Body of pancreas (tissue), 4 donors: ENCODE results near the gene CCDC8. TPM values are rescaled to one million over a fixed set of nuclear protein-coding genes. Genes with fewer than 3 reads are reported as not detected.

ENCODE experiments used
- ATAC-seq: fragments of 150-250 bp; one replicate; pipeline ENCODE4 v1.9.1; 2016
- DNase-seq, 4 donors: peaks; one replicate each; pipeline ENCODE4 v3.0.0-alpha.2; 2019
- H3K27ac ChIP-seq, 4 donors: fragments of 200-600 bp; sonication (generic); 1 replicate in 3 of 4; 2 replicates in 1 of 4; pipeline versions ENCODE4 v1.5.1 to v1.6.1; 2016 to 2019; ENCODE audit warnings: mild to moderate bottlenecking in 1 of 4, mixed read lengths in 1 of 4, moderate library complexity in 1 of 4
- H3K27me3 ChIP-seq, 2 donors: fragments of 200-600 bp; sonication (generic); one replicate each; pipeline ENCODE4 v1.6.0; 2016; ENCODE audit warnings: mild to moderate bottlenecking in 1 of 2
- H3K36me3 ChIP-seq, 2 donors: fragments of 200-600 bp; sonication (generic); replicated peaks in 1 of 2; 2 replicates each; pipeline ENCODE4 v1.5.1; 2016; ENCODE audit warnings: low read depth in 2 of 2; ENCODE audit not compliant: insufficient read depth in 1 of 2
- H3K4me1 ChIP-seq: fragments of 200-600 bp; sonication (generic); one replicate; pipeline ENCODE4 v1.6.0; 2016
- H3K4me3 ChIP-seq, 2 donors: fragments of 200-600 bp; sonication (generic); 1 replicate in 1 of 2; 2 replicates in 1 of 2; pipeline ENCODE4 v1.5.1; 2016 to 2019
- H3K9me3 ChIP-seq, 3 donors: fragments of 200-600 bp; sonication (generic); 1 replicate in 2 of 3; 2 replicates in 1 of 3; pipeline ENCODE4 v1.5.1; 2016
- POLR2A ChIP-seq, 3 donors: fragments of 450-650 bp; IDR thresholded peaks; one replicate each; pipeline ENCODE4 v1.6.1; 2016; ENCODE audit warnings: antibody characterized with exemption in 3 of 3, mild to moderate bottlenecking in 2 of 3
- WGBS, 2 donors: methylation state at CpG; one replicate each; pipeline ENCODE4 v1.1.5; 2017; 5-methylcytosine and 5-hydroxymethylcytosine counted together
- intact Hi-C: fragments of 100-400 bp; cut with DNase I; formaldehyde crosslinking; loops from one replicate; pipeline ENCODE4 v1.15.1; 2023
- total RNA-seq, 2 donors: library from RNA; depleted of rRNA; stranded (reverse); fragments of >200 nt; gene quantifications; one replicate each; pipeline ENCODE4 v1.1.0, GENCODE V29; 2016
- TF ChIP-seq, protein P1 (sequence below), 7 experiments: fragments of 450-650 bp in 4 of 7; fragments of 200-600 bp in 3 of 7; sonication (generic) in 3 of 7; IDR thresholded peaks; one replicate each; pipeline ENCODE4 v1.5.1; 2016 to 2019; ENCODE audit warnings: antibody characterized with exemption in 7 of 7

CCDC8 gene
- total RNA-seq, 2 donors from 2014 or later: 13.0 to 17.8 TPM

- ATAC-seq: no peak
- no peaks in the 10 kb centered on the region for H3K9me3 ChIP-seq
- DNase-seq: peak in 1 of 4 donors; percentile 3
- no peak overlapping the region for H3K27ac ChIP-seq
- intact Hi-C loops: no loop called here
- TF ChIP-seq POLR2A (IDR thresholded peaks at IDR 0.05): no peak
- TF ChIP-seq, protein P1, sequence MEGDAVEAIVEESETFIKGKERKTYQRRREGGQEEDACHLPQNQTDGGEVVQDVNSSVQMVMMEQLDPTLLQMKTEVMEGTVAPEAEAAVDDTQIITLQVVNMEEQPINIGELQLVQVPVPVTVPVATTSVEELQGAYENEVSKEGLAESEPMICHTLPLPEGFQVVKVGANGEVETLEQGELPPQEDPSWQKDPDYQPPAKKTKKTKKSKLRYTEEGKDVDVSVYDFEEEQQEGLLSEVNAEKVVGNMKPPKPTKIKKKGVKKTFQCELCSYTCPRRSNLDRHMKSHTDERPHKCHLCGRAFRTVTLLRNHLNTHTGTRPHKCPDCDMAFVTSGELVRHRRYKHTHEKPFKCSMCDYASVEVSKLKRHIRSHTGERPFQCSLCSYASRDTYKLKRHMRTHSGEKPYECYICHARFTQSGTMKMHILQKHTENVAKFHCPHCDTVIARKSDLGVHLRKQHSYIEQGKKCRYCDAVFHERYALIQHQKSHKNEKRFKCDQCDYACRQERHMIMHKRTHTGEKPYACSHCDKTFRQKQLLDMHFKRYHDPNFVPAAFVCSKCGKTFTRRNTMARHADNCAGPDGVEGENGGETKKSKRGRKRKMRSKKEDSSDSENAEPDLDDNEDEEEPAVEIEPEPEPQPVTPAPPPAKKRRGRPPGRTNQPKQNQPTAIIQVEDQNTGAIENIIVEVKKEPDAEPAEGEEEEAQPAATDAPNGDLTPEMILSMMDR (IDR thresholded peaks at IDR 0.05): no peak
- 82 to 93% methylated on average over 2 to 7 of the region's 7 CpGs for WGBS, 2 donors
- H3K36me3 ChIP-seq: peaks cover 0 to 2% of the 10 kb centered on the region in 2 donors
- no peaks in the 10 kb centered on the region for H3K27me3 ChIP-seq
- H3K4me3 ChIP-seq: no peak overlapping the region
- peaks cover 20% of the 10 kb centered on the region for H3K4me1 ChIP-seq
Observed at GRCh38 chr19:46368116-46368515, 45.2 kb downstream of the CCDC8 start.

DNA sequence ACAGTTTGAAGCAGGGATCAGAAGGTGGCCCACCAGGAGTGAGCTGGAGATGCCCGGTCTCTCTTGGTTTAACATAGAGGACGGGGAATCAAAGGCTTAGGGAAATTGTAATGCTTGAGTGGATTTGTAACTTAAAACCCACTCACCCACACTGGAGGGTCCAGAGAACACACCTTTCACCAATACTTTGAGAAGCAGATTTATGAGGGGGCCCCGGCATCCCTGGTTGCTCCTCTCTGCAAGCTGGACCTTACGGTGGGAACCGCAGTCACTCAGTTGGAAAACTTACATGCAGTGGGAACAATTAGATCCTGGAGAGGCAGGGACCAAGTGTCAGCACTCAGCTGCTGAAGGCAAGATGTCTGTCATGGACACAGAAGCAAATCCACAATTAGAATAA lies 45.9 kb downstream of the CCDC8 start:
- 93 to 97% methylated on average over 5 of the region's 5 CpGs for WGBS, 2 donors
- Histone ChIP-seq H3K36me3 (peaks cover 0 to 2% of the 10 kb centered on the region in 2 donors), H3K27ac (no peak overlapping the region), H3K4me3 (no peak overlapping the region), H3K4me1 (peaks cover 13% of the 10 kb centered on the region), H3K27me3 (no peaks in the 10 kb centered on the region), H3K9me3 (no peaks in the 10 kb centered on the region)
- intact Hi-C loops: no loop called here
- DNase-seq (peak in 1 of 4 donors; percentile 6), ATAC-seq (no peak)
- TF ChIP-seq, protein P1 (IDR thresholded peaks at IDR 0.05): no peak
- no peak for TF ChIP-seq POLR2A (IDR thresholded peaks at IDR 0.05)

DNA sequence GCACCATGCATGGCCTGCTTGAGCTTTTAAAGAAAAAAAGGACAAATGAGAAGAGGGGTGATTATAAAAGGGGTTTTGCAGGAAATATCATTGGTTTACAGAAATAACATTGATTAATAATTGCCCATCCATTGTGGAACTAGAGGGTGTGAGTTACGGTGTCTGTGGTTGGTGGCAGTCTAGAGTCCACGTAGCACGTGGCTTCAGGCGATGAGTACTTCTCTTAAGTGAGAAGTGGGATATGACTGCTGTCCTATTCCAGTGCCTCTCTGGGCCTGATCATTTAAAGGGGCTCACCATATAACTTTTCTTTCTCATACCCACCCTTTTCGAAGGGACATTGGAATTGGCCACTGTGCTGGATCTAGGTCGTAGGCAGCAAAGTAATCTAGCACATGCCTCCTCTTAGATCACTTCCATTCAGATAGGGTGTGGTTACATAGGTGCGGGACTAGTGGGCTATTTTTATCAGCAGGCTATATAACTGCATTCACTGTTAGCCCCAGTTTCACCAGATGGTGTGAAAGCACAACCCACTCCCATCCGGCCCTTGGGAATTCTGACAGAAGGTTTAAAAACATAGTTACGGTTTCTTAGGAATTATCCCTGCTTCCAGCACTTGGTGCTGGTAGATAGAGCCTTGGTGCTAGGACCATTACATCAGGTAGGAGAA lies 46.6 kb downstream of the CCDC8 start:
- H3K4me1 ChIP-seq: peaks cover 7% of the 10 kb centered on the region
- H3K4me3 ChIP-seq: no peak overlapping the region
- H3K27me3 ChIP-seq: no peaks in the 10 kb centered on the region
- ATAC-seq (no peak), DNase-seq (no peak)
- 71 to 72% methylated on average over 9 of the region's 9 CpGs for WGBS, 2 donors
- intact Hi-C loops: no loop called here
- no peaks in the 10 kb centered on the region for H3K9me3 ChIP-seq
- TF ChIP-seq, protein P1 (IDR thresholded peaks at IDR 0.05): no peak
- TF ChIP-seq POLR2A (IDR thresholded peaks at IDR 0.05): no peak
- peaks cover 0 to 2% of the 10 kb centered on the region in 2 donors for H3K36me3 ChIP-seq
- no peak overlapping the region for H3K27ac ChIP-seq

DNA sequence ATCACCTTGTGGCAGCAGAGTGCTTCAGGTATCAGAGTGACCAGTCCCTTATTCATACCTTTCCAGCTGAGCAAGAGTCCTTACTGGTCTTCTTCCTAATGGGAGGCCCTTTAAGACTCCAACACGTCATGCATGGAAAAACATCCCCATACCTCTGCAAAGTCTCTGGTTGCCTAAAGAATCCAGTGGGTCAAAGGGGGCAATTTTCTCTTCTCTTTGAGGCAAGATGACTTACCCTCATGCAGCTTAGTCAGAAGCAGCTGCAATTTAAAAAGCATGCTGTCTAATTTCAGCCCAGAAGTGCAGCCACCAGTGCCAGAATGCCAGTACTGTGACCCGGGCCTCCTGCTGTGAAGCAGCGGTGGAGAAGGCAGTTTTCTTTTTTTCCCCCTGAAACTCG lies 47.8 kb downstream of the CCDC8 start:
- Histone ChIP-seq H3K36me3 (peaks cover 0 to 2% of the 10 kb centered on the region in 2 donors), H3K4me1 (no peaks in the 10 kb centered on the region), H3K9me3 (no peaks in the 10 kb centered on the region), H3K27me3 (no peaks in the 10 kb centered on the region), H3K27ac (no peak overlapping the region), H3K4me3 (no peak overlapping the region)
- no peak for ATAC-seq
- 79 to 81% methylated on average over 4 of the region's 4 CpGs for WGBS, 2 donors
- TF ChIP-seq, protein P1 (IDR thresholded peaks at IDR 0.05): no peak
- TF ChIP-seq POLR2A (IDR thresholded peaks at IDR 0.05): no peak
- intact Hi-C loops: no loop called here
- DNase-seq: no peak

- no peak for TF ChIP-seq POLR2A (IDR thresholded peaks at IDR 0.05)
- TF ChIP-seq, protein P1 (IDR thresholded peaks at IDR 0.05): no peak
- no peak for ATAC-seq
- WGBS, 2 donors: 74 to 86% methylated on average over 2 of the region's 2 CpGs
Observed at GRCh38 chr19:46364359-46364758, 49.0 kb downstream of the CCDC8 start.

More at GRCh38 chr19:46364359-46364758, 49.0 kb downstream of the CCDC8 start:
- intact Hi-C loops: no loop called here
- H3K9me3 ChIP-seq: no peaks in the 10 kb centered on the region
- H3K36me3 ChIP-seq: peaks cover 0 to 2% of the 10 kb centered on the region in 2 donors
- H3K27ac ChIP-seq: no peak overlapping the region
- no peaks in the 10 kb centered on the region for H3K4me1 ChIP-seq
- H3K27me3 ChIP-seq: no peaks in the 10 kb centered on the region
- no peak for DNase-seq
- H3K4me3 ChIP-seq: no peak overlapping the region
